ENCODE measurements around the gene SYT9. TPM values are rescaled to one million over a fixed set of nuclear protein-coding genes. Genes with fewer than 3 reads are reported as not detected.

The SYT9 gene
- total RNA-seq, 2 donors from 2014 or later: 0.64 to 2.2 TPM

DNA sequence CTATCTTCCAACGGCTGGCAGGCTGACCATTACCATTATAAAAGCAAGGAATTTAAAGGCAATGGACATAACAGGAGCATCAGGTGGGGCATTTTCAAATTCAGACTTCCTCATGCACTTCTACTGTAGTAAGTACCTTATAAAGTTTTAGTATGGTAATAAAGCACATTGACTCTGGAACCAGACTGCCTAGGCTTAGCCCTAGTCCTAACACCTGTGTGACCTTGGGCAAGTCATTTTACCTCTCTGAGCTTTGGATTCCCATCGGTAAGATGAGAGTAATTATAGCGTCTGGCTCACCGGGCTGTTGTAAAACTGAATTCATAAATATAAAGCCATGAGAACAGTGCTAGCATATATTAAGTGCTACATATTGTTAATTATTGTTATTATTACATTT is 164.4 kb downstream of the SYT9 start:
- DNase-seq (ENCODE audit: low spot score): no peak

DNA sequence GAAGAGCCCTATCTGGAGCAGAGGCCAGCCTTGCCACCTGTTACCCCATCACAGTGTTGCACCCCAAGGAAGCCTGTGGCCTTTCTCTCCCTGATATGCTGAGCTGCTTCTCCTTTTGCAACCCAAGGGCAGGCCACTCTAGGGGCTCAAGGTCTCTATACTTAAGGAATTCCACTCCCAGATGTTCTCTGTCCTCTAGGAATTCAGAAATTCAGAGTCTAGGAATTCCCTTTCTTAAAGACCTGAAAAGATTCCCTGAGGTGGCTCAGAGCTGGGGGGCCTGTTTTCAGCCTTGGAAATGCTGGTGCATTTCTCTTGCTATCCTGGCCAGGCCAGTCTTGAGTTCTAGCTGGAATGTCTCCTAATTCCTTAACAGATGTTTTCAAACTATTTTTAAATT is 165.6 kb downstream of the SYT9 start:
- no peaks in the 10 kb centered on the region for H3K4me1 ChIP-seq (replicated peaks)
- TF ChIP-seq POLR2AphosphoS5 (IDR thresholded peaks at IDR 0.05): no peak
- TF ChIP-seq, protein P1, sequence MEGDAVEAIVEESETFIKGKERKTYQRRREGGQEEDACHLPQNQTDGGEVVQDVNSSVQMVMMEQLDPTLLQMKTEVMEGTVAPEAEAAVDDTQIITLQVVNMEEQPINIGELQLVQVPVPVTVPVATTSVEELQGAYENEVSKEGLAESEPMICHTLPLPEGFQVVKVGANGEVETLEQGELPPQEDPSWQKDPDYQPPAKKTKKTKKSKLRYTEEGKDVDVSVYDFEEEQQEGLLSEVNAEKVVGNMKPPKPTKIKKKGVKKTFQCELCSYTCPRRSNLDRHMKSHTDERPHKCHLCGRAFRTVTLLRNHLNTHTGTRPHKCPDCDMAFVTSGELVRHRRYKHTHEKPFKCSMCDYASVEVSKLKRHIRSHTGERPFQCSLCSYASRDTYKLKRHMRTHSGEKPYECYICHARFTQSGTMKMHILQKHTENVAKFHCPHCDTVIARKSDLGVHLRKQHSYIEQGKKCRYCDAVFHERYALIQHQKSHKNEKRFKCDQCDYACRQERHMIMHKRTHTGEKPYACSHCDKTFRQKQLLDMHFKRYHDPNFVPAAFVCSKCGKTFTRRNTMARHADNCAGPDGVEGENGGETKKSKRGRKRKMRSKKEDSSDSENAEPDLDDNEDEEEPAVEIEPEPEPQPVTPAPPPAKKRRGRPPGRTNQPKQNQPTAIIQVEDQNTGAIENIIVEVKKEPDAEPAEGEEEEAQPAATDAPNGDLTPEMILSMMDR (IDR thresholded peaks at IDR 0.05): no peak
- TF ChIP-seq POLR2A (IDR thresholded peaks at IDR 0.05): no peak
- H3K27me3 ChIP-seq (replicated peaks; ENCODE audit: insufficient read depth): no peaks in the 10 kb centered on the region
- H3K27ac ChIP-seq: no peak overlapping the region
- no peaks in the 10 kb centered on the region for H3K36me3 ChIP-seq
- no peak overlapping the region for H3K4me3 ChIP-seq
- intact Hi-C loops (cut with DNase I): no loop called here
- H3K9me3 ChIP-seq: no peaks in the 10 kb centered on the region
- DNase-seq (ENCODE audit: low spot score): no peak

More for the DNA sequence above, 164.4 kb downstream of the SYT9 start:
- 50% methylated on average over 4 of the region's 4 CpGs for WGBS
- H3K27ac ChIP-seq: no peak overlapping the region
- TF ChIP-seq, protein P1 (IDR thresholded peaks at IDR 0.05): no peak
- no peak for TF ChIP-seq POLR2AphosphoS5 (IDR thresholded peaks at IDR 0.05)
- no peak for TF ChIP-seq POLR2A (IDR thresholded peaks at IDR 0.05)
- no peaks in the 10 kb centered on the region for H3K4me1 ChIP-seq (replicated peaks)
- H3K9me3 ChIP-seq: no peaks in the 10 kb centered on the region
- no peaks in the 10 kb centered on the region for H3K27me3 ChIP-seq (replicated peaks; ENCODE audit: insufficient read depth)
- H3K4me3 ChIP-seq: no peak overlapping the region
- intact Hi-C loops (cut with DNase I): no loop called here
- no peaks in the 10 kb centered on the region for H3K36me3 ChIP-seq

GRCh38 chr11:7418061-7418460 is 166.4 kb downstream of the SYT9 start:
- intact Hi-C loops (cut with DNase I): no loop called here

DNA sequence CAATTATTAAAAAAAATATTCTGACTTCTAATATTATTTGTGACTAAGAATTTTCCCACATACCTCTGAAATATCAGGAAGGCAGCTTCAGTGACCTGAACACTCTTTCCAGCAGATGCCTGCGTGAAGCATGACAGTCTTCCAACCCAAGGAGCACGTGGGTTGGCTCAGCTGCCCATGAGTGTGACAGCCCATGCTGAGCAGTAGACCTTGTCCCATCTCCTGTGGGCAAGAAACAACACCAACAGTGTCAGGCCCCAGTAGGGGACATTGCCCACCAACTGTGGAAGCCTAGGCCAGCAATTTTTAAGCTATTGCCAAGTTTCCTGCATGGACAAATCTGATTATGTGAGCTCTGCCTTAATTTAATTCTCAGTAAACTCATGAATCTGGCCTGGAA is 167.2 kb downstream of the SYT9 start:
- no peaks in the 10 kb centered on the region for H3K4me1 ChIP-seq (replicated peaks)
- TF ChIP-seq POLR2A (IDR thresholded peaks at IDR 0.05) (no peak), POLR2AphosphoS5 (IDR thresholded peaks at IDR 0.05) (no peak)
- TF ChIP-seq, protein P1 (IDR thresholded peaks at IDR 0.05): no peak
- no peaks in the 10 kb centered on the region for H3K36me3 ChIP-seq
- no peak overlapping the region for H3K4me3 ChIP-seq
- DNase-seq (ENCODE audit: low spot score): no peak
- H3K27me3 ChIP-seq (replicated peaks; ENCODE audit: insufficient read depth): no peaks in the 10 kb centered on the region
- H3K9me3 ChIP-seq: no peaks in the 10 kb centered on the region
- no peak overlapping the region for H3K27ac ChIP-seq
- 73% methylated on average over 2 of the region's 2 CpGs for WGBS
- intact Hi-C loops (cut with DNase I): no loop called here

More at GRCh38 chr11:7418061-7418460, 166.4 kb downstream of the SYT9 start:
- no peak for DNase-seq (ENCODE audit: low spot score)
- 91% methylated on average over 3 of the region's 3 CpGs for WGBS
- TF ChIP-seq POLR2AphosphoS5 (IDR thresholded peaks at IDR 0.05) (no peak), POLR2A (IDR thresholded peaks at IDR 0.05) (no peak)
- TF ChIP-seq, protein P1 (IDR thresholded peaks at IDR 0.05): no peak
- Histone ChIP-seq H3K4me3 (no peak overlapping the region), H3K36me3 (no peaks in the 10 kb centered on the region), H3K9me3 (no peaks in the 10 kb centered on the region), H3K4me1 (replicated peaks) (no peaks in the 10 kb centered on the region), H3K27me3 (replicated peaks; ENCODE audit: insufficient read depth) (no peaks in the 10 kb centered on the region), H3K27ac (no peak overlapping the region)

DNA sequence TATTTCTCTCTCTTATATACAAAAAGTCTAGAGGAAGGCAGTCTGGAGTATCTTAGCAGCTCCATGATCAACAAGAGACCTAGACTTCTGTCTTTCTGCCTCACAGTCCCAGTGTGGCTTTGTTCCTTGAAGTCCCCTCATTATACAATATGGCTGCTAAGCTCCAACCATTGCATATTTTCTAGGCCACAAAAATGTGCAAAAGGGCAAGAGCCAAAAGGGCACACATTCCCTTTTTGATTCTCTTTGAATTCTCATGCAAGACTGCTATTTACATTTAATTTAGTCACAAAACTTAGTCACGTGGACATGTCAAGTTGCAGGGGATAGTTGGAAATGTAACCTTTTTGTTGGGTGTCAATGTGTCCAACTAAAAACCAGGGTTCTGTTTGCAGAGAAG is 169.4 kb downstream of the SYT9 start:
- H3K4me1 ChIP-seq (replicated peaks): no peaks in the 10 kb centered on the region
- H3K36me3 ChIP-seq: no peaks in the 10 kb centered on the region
- H3K27ac ChIP-seq: no peak overlapping the region
- whole genome bisulfite sequencing: 43% methylated on average over 1 of the region's 1 CpG
- TF ChIP-seq POLR2A (IDR thresholded peaks at IDR 0.05) (no peak), POLR2AphosphoS5 (IDR thresholded peaks at IDR 0.05) (no peak)
- TF ChIP-seq, protein P1 (IDR thresholded peaks at IDR 0.05): no peak
- intact Hi-C loops (cut with DNase I): no loop called here
- H3K4me3 ChIP-seq: no peak overlapping the region
- no peaks in the 10 kb centered on the region for H3K9me3 ChIP-seq
- no peaks in the 10 kb centered on the region for H3K27me3 ChIP-seq (replicated peaks; ENCODE audit: insufficient read depth)
- DNase-seq (ENCODE audit: low spot score): no peak

All from prostate gland (tissue), 2 donors.